Body of pancreas (tissue), 4 donors: ENCODE results near the gene ALOX12. TPM values are rescaled to one million over a fixed set of nuclear protein-coding genes. Genes with fewer than 3 reads are reported as not detected.
"Not testable (repeated sequence)": the region's sequence is repeated elsewhere in the genome, so short reads cannot be mapped to it uniquely, and the experiment has no call there.

Experiments used
- ATAC-seq: fragments of 150-250 bp; one replicate; pipeline ENCODE4 v1.9.1; 2016
- DNase-seq, 4 donors: peaks; one replicate each; pipeline ENCODE4 v3.0.0-alpha.2; 2019
- H3K27ac ChIP-seq, 4 donors: fragments of 200-600 bp; sonication (generic); 1 replicate in 3 of 4; 2 replicates in 1 of 4; pipeline versions ENCODE4 v1.5.1 to v1.6.1; 2016 to 2019; ENCODE audit warnings: mild to moderate bottlenecking in 1 of 4, mixed read lengths in 1 of 4, moderate library complexity in 1 of 4
- H3K27me3 ChIP-seq, 2 donors: fragments of 200-600 bp; sonication (generic); one replicate each; pipeline ENCODE4 v1.6.0; 2016; ENCODE audit warnings: mild to moderate bottlenecking in 1 of 2
- H3K36me3 ChIP-seq, 2 donors: fragments of 200-600 bp; sonication (generic); replicated peaks in 1 of 2; 2 replicates each; pipeline ENCODE4 v1.5.1; 2016; ENCODE audit warnings: low read depth in 2 of 2; ENCODE audit not compliant: insufficient read depth in 1 of 2
- H3K4me1 ChIP-seq: fragments of 200-600 bp; sonication (generic); one replicate; pipeline ENCODE4 v1.6.0; 2016
- H3K4me3 ChIP-seq, 2 donors: fragments of 200-600 bp; sonication (generic); 1 replicate in 1 of 2; 2 replicates in 1 of 2; pipeline ENCODE4 v1.5.1; 2016 to 2019
- H3K9me3 ChIP-seq, 3 donors: fragments of 200-600 bp; sonication (generic); 1 replicate in 2 of 3; 2 replicates in 1 of 3; pipeline ENCODE4 v1.5.1; 2016
- POLR2A ChIP-seq, 3 donors: fragments of 450-650 bp; IDR thresholded peaks; one replicate each; pipeline ENCODE4 v1.6.1; 2016; ENCODE audit warnings: antibody characterized with exemption in 3 of 3, mild to moderate bottlenecking in 2 of 3
- WGBS, 2 donors: methylation state at CpG; one replicate each; pipeline ENCODE4 v1.1.5; 2017; 5-methylcytosine and 5-hydroxymethylcytosine counted together
- intact Hi-C: fragments of 100-400 bp; cut with DNase I; formaldehyde crosslinking; loops from one replicate; pipeline ENCODE4 v1.15.1; 2023
- total RNA-seq, 2 donors: library from RNA; depleted of rRNA; stranded (reverse); fragments of >200 nt; gene quantifications; one replicate each; pipeline ENCODE4 v1.1.0, GENCODE V29; 2016
- TF ChIP-seq, protein P1 (sequence below), 7 experiments: fragments of 450-650 bp in 4 of 7; fragments of 200-600 bp in 3 of 7; sonication (generic) in 3 of 7; IDR thresholded peaks; one replicate each; pipeline ENCODE4 v1.5.1; 2016 to 2019; ENCODE audit warnings: antibody characterized with exemption in 7 of 7

ALOX12 gene
- total RNA-seq, 2 donors from 2014 or later = not detected

DNA sequence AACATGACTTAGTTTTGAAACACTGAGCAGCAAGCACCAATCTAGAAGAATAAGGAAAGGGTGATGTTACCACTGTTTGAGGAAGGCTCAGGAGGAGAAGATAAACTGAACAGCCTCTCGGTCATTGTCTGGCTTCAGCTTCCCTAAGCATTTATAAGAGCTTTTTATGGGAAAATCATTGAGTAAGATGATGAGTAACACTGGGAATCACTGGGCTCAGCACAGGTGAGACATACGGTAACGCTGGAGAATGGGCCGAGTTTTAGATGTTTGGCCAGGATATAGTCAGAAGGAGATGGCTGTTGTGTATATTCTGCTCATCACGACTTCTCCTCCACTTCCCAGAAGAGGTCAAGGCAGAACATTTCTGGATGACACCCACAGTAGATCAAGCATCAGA lies 42.2 kb upstream of the ALOX12 start:
- Histone ChIP-seq H3K36me3 (no peaks in the 10 kb centered on the region), H3K27ac (no peak overlapping the region), H3K27me3 (no peaks in the 10 kb centered on the region), H3K9me3 (no peaks in the 10 kb centered on the region), H3K4me1 (no peaks in the 10 kb centered on the region), H3K4me3 (no peak overlapping the region)
- intact Hi-C loops = no loop called here
- DNase-seq = no peak
- TF ChIP-seq, protein P1, sequence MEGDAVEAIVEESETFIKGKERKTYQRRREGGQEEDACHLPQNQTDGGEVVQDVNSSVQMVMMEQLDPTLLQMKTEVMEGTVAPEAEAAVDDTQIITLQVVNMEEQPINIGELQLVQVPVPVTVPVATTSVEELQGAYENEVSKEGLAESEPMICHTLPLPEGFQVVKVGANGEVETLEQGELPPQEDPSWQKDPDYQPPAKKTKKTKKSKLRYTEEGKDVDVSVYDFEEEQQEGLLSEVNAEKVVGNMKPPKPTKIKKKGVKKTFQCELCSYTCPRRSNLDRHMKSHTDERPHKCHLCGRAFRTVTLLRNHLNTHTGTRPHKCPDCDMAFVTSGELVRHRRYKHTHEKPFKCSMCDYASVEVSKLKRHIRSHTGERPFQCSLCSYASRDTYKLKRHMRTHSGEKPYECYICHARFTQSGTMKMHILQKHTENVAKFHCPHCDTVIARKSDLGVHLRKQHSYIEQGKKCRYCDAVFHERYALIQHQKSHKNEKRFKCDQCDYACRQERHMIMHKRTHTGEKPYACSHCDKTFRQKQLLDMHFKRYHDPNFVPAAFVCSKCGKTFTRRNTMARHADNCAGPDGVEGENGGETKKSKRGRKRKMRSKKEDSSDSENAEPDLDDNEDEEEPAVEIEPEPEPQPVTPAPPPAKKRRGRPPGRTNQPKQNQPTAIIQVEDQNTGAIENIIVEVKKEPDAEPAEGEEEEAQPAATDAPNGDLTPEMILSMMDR (IDR thresholded peaks at IDR 0.05) = no peak
- TF ChIP-seq POLR2A (IDR thresholded peaks at IDR 0.05) = no peak
- no peak for ATAC-seq
- 69 to 78% methylated on average over 5 of the region's 5 CpGs for WGBS, 2 donors

- no peaks in the 10 kb centered on the region for H3K27me3 ChIP-seq
- no peaks in the 10 kb centered on the region for H3K4me1 ChIP-seq
- ATAC-seq = no peak
- WGBS, 2 donors = 78 to 86% methylated on average over 3 of the region's 3 CpGs
- TF ChIP-seq POLR2A (IDR thresholded peaks at IDR 0.05) = no peak
- TF ChIP-seq, protein P1 (IDR thresholded peaks at IDR 0.05) = no peak
- no peak for DNase-seq
- H3K4me3 ChIP-seq = no peak overlapping the region
- no peak overlapping the region for H3K27ac ChIP-seq
- H3K9me3 ChIP-seq = no peaks in the 10 kb centered on the region
- intact Hi-C loops = no loop called here
- no peaks in the 10 kb centered on the region for H3K36me3 ChIP-seq
Observed at GRCh38 chr17:6959700-6960099, 36.1 kb upstream of the ALOX12 start.

DNA sequence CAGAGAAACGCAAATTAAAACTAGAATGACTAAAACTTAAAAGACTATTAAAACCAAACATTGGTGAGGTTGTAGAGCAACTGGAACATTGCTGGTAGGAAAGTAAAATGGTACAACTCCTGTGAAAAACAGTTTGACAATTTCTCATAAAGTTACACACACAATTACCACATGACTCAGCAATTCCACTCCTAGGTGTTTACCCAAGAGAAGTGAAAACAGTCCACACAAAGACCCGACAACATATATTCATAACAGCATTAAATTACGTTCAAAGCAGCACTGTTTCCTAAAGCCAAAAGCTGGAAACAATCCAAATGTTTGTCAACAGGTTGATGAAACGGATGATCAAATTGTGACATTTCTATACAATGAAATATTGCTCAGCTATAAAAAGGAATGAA lies 26.5 kb upstream of the ALOX12 start:
- H3K4me1 ChIP-seq = no peaks in the 10 kb centered on the region
- no peak for ATAC-seq
- no peak overlapping the region for H3K27ac ChIP-seq
- no peak overlapping the region for H3K4me3 ChIP-seq
- WGBS, 2 donors = 64 to 73% methylated on average over 4 of the region's 4 CpGs
- no peak for TF ChIP-seq POLR2A (IDR thresholded peaks at IDR 0.05)
- TF ChIP-seq, protein P1 (IDR thresholded peaks at IDR 0.05) = no peak
- no peaks in the 10 kb centered on the region for H3K9me3 ChIP-seq
- no peaks in the 10 kb centered on the region for H3K36me3 ChIP-seq
- DNase-seq = no peak
- no peaks in the 10 kb centered on the region for H3K27me3 ChIP-seq
- intact Hi-C loops = no loop called here

GRCh38 chr17:6970992-6971391 lies 24.9 kb upstream of the ALOX12 start:
- TF ChIP-seq, protein P1 (IDR thresholded peaks at IDR 0.05) = no peak
- TF ChIP-seq POLR2A (IDR thresholded peaks at IDR 0.05) = no peak
- no peak for ATAC-seq

DNA sequence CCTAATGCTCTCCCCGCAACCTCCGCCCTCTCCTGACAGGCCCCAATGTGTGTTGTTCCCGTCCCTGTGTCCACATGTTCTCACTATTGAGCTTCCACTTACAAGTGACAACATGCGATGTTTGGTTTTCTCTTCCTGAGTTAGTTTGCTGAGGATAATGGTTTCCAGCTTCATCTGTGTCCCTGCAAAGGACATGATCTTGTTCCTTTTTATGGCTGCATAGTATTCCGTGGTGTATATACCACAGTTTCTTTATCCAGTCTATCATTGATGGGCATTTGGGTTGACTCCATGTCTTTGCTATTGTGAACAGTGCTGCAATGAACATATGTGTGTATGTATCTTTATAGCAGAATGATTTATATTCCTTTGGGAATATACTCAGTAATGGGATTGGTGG lies 16.4 kb upstream of the ALOX12 start:
- intact Hi-C loops, H3K36me3 ChIP-seq, H3K4me3 ChIP-seq, H3K9me3 ChIP-seq, H3K4me1 ChIP-seq, H3K27me3 ChIP-seq, ATAC-seq, DNase-seq, H3K27ac ChIP-seq: not testable (repeated sequence)
- 74 to 88% methylated on average over 5 of the region's 5 CpGs for WGBS, 2 donors

More at GRCh38 chr17:6970992-6971391, 24.9 kb upstream of the ALOX12 start:
- DNase-seq = no peak
- no peaks in the 10 kb centered on the region for H3K27me3 ChIP-seq
- WGBS, 2 donors = 63 to 73% methylated on average over 2 of the region's 2 CpGs
- H3K9me3 ChIP-seq = no peaks in the 10 kb centered on the region
- no peak overlapping the region for H3K4me3 ChIP-seq
- H3K27ac ChIP-seq = no peak overlapping the region
- H3K4me1 ChIP-seq = no peaks in the 10 kb centered on the region
- intact Hi-C loops = no loop called here
- H3K36me3 ChIP-seq = no peaks in the 10 kb centered on the region
